ENCODE measurements around the gene ERP27.

DNA sequence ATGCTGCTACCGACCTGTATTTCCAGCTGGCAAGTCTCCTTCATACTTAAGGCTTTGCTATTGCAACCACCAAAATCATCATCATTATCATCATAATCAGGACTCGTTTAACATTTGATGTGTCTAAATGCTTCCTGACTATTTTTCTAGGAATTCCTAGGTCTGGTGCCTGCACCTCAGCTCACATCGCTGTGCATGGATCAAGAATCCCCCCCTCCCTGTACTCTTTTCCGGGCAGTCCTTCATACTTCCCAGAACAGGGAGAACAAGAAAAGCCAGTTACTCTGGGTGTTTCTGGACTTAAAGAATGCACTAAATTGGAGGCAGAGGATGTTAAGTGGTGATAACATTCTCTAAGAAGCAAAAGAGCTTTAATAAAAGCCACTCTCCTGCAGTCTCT lies 9.4 kb downstream of the ERP27 start:
- TF ChIP-seq, protein P1, sequence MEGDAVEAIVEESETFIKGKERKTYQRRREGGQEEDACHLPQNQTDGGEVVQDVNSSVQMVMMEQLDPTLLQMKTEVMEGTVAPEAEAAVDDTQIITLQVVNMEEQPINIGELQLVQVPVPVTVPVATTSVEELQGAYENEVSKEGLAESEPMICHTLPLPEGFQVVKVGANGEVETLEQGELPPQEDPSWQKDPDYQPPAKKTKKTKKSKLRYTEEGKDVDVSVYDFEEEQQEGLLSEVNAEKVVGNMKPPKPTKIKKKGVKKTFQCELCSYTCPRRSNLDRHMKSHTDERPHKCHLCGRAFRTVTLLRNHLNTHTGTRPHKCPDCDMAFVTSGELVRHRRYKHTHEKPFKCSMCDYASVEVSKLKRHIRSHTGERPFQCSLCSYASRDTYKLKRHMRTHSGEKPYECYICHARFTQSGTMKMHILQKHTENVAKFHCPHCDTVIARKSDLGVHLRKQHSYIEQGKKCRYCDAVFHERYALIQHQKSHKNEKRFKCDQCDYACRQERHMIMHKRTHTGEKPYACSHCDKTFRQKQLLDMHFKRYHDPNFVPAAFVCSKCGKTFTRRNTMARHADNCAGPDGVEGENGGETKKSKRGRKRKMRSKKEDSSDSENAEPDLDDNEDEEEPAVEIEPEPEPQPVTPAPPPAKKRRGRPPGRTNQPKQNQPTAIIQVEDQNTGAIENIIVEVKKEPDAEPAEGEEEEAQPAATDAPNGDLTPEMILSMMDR (IDR thresholded peaks at IDR 0.05; ENCODE audit: low read length) = no peak
- no peak for TF ChIP-seq EZH2 (IDR thresholded peaks at IDR 0.05; ENCODE audit: borderline replicate concordance, low read length)

Measured in OCI-LY1 (cell line).